Measurements from ENCODE around the gene TMEM176A. TPM values are rescaled to one million over a fixed set of nuclear protein-coding genes. Genes with fewer than 3 reads are reported as not detected.

The TMEM176A gene
- total RNA-seq, 1 experiment from 2014 or later: 0.39 TPM

DNA sequence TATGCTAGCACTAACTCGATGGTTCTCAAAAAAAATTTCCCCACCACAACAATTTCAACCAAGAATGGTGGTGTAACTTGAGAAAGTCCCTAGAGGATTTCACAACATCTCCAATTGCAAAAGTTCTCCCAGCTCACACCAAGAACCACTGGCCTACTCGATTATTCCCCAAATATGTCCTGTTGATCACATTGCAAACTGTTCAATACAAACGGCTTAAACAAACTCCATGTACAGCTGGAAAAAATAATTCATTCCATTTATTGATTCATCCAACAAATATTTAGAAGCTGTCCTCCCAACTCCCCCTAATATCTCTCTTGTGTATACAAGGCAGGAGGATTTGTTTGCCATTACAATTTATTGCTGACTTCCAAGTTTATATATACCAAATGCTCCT lies 19.5 kb upstream of the TMEM176A start:
- ATAC-seq: no peak
- no peak for DNase-seq (ENCODE audit: low read depth, low spot score)
- no peak overlapping the region for H3K27ac ChIP-seq (ENCODE audit: low read length)
- TF ChIP-seq SIN3A (IDR thresholded peaks at IDR 0.05; ENCODE audit: borderline replicate concordance, insufficient read depth, low read depth, low read length): no peak
- no peak for TF ChIP-seq POLR2AphosphoS5 (IDR thresholded peaks at IDR 0.05; ENCODE audit: low read depth, low read length)
- no peak for TF ChIP-seq TCF7L2 (IDR thresholded peaks at IDR 0.05; ENCODE audit: low read depth, low read length)
- TF ChIP-seq, protein P1, sequence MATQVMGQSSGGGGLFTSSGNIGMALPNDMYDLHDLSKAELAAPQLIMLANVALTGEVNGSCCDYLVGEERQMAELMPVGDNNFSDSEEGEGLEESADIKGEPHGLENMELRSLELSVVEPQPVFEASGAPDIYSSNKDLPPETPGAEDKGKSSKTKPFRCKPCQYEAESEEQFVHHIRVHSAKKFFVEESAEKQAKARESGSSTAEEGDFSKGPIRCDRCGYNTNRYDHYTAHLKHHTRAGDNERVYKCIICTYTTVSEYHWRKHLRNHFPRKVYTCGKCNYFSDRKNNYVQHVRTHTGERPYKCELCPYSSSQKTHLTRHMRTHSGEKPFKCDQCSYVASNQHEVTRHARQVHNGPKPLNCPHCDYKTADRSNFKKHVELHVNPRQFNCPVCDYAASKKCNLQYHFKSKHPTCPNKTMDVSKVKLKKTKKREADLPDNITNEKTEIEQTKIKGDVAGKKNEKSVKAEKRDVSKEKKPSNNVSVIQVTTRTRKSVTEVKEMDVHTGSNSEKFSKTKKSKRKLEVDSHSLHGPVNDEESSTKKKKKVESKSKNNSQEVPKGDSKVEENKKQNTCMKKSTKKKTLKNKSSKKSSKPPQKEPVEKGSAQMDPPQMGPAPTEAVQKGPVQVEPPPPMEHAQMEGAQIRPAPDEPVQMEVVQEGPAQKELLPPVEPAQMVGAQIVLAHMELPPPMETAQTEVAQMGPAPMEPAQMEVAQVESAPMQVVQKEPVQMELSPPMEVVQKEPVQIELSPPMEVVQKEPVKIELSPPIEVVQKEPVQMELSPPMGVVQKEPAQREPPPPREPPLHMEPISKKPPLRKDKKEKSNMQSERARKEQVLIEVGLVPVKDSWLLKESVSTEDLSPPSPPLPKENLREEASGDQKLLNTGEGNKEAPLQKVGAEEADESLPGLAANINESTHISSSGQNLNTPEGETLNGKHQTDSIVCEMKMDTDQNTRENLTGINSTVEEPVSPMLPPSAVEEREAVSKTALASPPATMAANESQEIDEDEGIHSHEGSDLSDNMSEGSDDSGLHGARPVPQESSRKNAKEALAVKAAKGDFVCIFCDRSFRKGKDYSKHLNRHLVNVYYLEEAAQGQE (IDR thresholded peaks at IDR 0.05; ENCODE audit: insufficient read depth in 1 of 2, low read depth in 2 of 2, low read length in 1 of 2): no peak
- TF ChIP-seq, protein P2, sequence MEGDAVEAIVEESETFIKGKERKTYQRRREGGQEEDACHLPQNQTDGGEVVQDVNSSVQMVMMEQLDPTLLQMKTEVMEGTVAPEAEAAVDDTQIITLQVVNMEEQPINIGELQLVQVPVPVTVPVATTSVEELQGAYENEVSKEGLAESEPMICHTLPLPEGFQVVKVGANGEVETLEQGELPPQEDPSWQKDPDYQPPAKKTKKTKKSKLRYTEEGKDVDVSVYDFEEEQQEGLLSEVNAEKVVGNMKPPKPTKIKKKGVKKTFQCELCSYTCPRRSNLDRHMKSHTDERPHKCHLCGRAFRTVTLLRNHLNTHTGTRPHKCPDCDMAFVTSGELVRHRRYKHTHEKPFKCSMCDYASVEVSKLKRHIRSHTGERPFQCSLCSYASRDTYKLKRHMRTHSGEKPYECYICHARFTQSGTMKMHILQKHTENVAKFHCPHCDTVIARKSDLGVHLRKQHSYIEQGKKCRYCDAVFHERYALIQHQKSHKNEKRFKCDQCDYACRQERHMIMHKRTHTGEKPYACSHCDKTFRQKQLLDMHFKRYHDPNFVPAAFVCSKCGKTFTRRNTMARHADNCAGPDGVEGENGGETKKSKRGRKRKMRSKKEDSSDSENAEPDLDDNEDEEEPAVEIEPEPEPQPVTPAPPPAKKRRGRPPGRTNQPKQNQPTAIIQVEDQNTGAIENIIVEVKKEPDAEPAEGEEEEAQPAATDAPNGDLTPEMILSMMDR (IDR thresholded peaks at IDR 0.05): no peak
- intact Hi-C loops (cut with micrococcal nuclease; ENCODE audit: unreplicated experiment): loop anchor here (5.0 kb wide), 1 partner anchor 96 kb away; no protein-coding TSS in a partner anchor
- CTCF ChIA-PET: no interaction called here
- no peaks in the 10 kb centered on the region for H3K9me3 ChIP-seq (ENCODE audit: control insufficient read depth, insufficient read depth, low read depth, low read length)
- peaks cover 3% of the 10 kb centered on the region; the same call in 1 of the 2 replicates for H3K4me1 ChIP-seq (ENCODE audit: control insufficient read depth, insufficient read depth, low read length)
- no peaks in the 10 kb centered on the region for H3K36me3 ChIP-seq (ENCODE audit: control insufficient read depth, insufficient read depth, low read length)
- no peak overlapping the region for H3K4me3 ChIP-seq (ENCODE audit: low read depth in 2 of 2, low read length in 2 of 2)
- BruUV-seq (replicated peaks): no TSS peak
- POLR2A ChIA-PET: no interaction called here
- in situ Hi-C loops (cut with HindIII; ENCODE audit: low pct_unique_long_range_greater_than_20kb, low sequenced_read_pairs): no loop called here
- peaks cover 3% of the 10 kb centered on the region for H3K27me3 ChIP-seq (ENCODE audit: control insufficient read depth, insufficient read depth, low read length)

DNA sequence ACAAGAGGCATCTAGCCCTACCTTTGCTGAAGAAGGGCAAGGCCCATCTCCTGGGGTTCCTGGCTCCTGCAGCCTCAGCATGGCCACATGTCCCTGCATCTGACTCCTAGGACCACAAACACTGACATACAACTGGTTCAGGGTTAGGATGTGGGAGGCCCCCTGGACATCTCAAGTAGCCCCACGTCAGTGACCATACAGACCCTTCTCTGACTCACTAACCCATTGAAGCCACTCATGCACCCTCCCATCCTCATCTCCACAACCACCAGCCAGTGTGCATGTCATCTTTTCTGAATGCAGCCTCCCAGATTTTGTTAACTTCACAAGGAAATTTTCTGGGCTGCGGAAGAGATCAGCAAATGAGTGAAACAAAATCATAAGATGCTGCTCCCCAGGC lies 18.6 kb upstream of the TMEM176A start:
- Histone ChIP-seq H3K27ac (ENCODE audit: low read length) (no peak overlapping the region), H3K4me3 (ENCODE audit: low read depth in 2 of 2, low read length in 2 of 2) (no peak overlapping the region), H3K36me3 (ENCODE audit: control insufficient read depth, insufficient read depth, low read length) (no peaks in the 10 kb centered on the region), H3K4me1 (ENCODE audit: control insufficient read depth, insufficient read depth, low read length) (peaks cover 3% of the 10 kb centered on the region; the same call in 1 of the 2 replicates), H3K9me3 (ENCODE audit: control insufficient read depth, insufficient read depth, low read depth, low read length) (no peaks in the 10 kb centered on the region), H3K27me3 (ENCODE audit: control insufficient read depth, insufficient read depth, low read length) (peaks cover 3% of the 10 kb centered on the region)
- DNase-seq (ENCODE audit: low read depth, low spot score): no peak
- BruUV-seq (replicated peaks): no TSS peak
- no peak for ATAC-seq
- ChIA-PET POLR2A (no interaction called here), CTCF (interaction anchor here (0.8 kb wide), 1 partner anchor 392 kb away, joined by 3 read pairs; no protein-coding TSS in a partner anchor)
- TF ChIP-seq POLR2AphosphoS5 (IDR thresholded peaks at IDR 0.05; ENCODE audit: low read depth, low read length): no peak
- no peak for TF ChIP-seq SIN3A (IDR thresholded peaks at IDR 0.05; ENCODE audit: borderline replicate concordance, insufficient read depth, low read depth, low read length)
- no peak for TF ChIP-seq TCF7L2 (IDR thresholded peaks at IDR 0.05; ENCODE audit: low read depth, low read length)
- TF ChIP-seq, protein P2 (IDR thresholded peaks at IDR 0.05): no peak
- TF ChIP-seq, protein P1 (IDR thresholded peaks at IDR 0.05; ENCODE audit: insufficient read depth in 1 of 2, low read depth in 2 of 2, low read length in 1 of 2): no peak
- intact Hi-C loops (cut with micrococcal nuclease; ENCODE audit: unreplicated experiment) (loop anchor here (5.0 kb wide), 1 partner anchor 95 kb away; no protein-coding TSS in a partner anchor), in situ Hi-C loops (cut with HindIII; ENCODE audit: low pct_unique_long_range_greater_than_20kb, low sequenced_read_pairs) (no loop called here)
